Tibial nerve (tissue), 4 donors: ENCODE measurements around the gene WEE2. TPM values are rescaled to one million over a fixed set of nuclear protein-coding genes. Genes with fewer than 3 reads are reported as not detected.

Experiments used
- DNase-seq, 2 donors: peaks; one replicate each; pipeline ENCODE4 v3.0.0-alpha.2; 2019; ENCODE audit warnings: low spot score in 2 of 2
- H3K27ac ChIP-seq, 4 donors: fragments of 200-600 bp; sonication (generic) in 3 of 4; one replicate each; pipeline ENCODE4 v1.5.1; 2017 to 2019; ENCODE audit warnings: mild to moderate bottlenecking in 1 of 4
- H3K27me3 ChIP-seq, 2 donors: fragments of 200-600 bp; sonication (generic) in 1 of 2; one replicate each; pipeline versions ENCODE4 v1.5.1 to v1.6.0; 2017 to 2019
- H3K36me3 ChIP-seq, 3 donors: fragments of 200-600 bp; sonication (generic); one replicate each; pipeline ENCODE4 v1.5.1; 2018 to 2019
- H3K4me1 ChIP-seq, 4 donors: fragments of 200-600 bp; sonication (generic) in 3 of 4; one replicate each; pipeline ENCODE4 v1.5.1; 2017 to 2019
- H3K4me3 ChIP-seq, 4 donors: fragments of 200-600 bp; sonication (generic) in 3 of 4; one replicate each; pipeline ENCODE4 v1.5.1; 2017 to 2019; ENCODE audit warnings: mild to moderate bottlenecking in 1 of 4, moderate library complexity in 1 of 4
- H3K9me3 ChIP-seq, 4 donors: fragments of 200-600 bp; sonication (generic) in 3 of 4; one replicate each; pipeline ENCODE4 v1.5.1; 2017 to 2019
- CTCF ChIP-seq, 5 experiments: fragments of 200-600 bp in 3 of 5; fragments of 450-650 bp in 2 of 5; sonication (generic) in 3 of 5; IDR thresholded peaks; one replicate each; pipeline ENCODE4 v1.5.1; 2016 to 2019; ENCODE audit warnings: antibody characterized with exemption in 5 of 5, mild to moderate bottlenecking in 3 of 5, moderate library complexity in 2 of 5
- EP300 ChIP-seq, 2 donors: sonication (generic); formaldehyde crosslinking; IDR thresholded peaks; one replicate each; pipeline ENCODE4 v1.6.1; 2017; ENCODE audit warnings: antibody characterized with exemption in 2 of 2, mild to moderate bottlenecking in 1 of 2
- POLR2A ChIP-seq, 2 donors: fragments of 450-650 bp; IDR thresholded peaks; one replicate each; pipeline ENCODE4 v1.6.1; 2017; ENCODE audit warnings: antibody characterized with exemption in 2 of 2, mild to moderate bottlenecking in 2 of 2, moderate library complexity in 2 of 2
- WGBS, 2 donors: methylation state at CpG; one replicate each; pipeline ENCODE4 v1.1.5; 2018; 5-methylcytosine and 5-hydroxymethylcytosine counted together
- total RNA-seq, 4 donors: library from RNA; depleted of rRNA; stranded (reverse); fragments of >200 nt; gene quantifications; one replicate each; pipeline ENCODE4 v1.1.0, GENCODE V29; 2016

The WEE2 gene
- total RNA-seq, 4 donors from 2014 or later = not detected

- 92 to 94% methylated on average over 18 of the region's 18 CpGs for WGBS, 2 donors
- Histone ChIP-seq H3K27ac (no peak overlapping the region), H3K36me3 (peaks cover 0 to 69% (median 3%) of the 10 kb centered on the region in 3 donors), H3K9me3 (no peaks in the 10 kb centered on the region), H3K4me3 (no peak overlapping the region), H3K4me1 (no peaks in the 10 kb centered on the region), H3K27me3 (no peaks in the 10 kb centered on the region)
- TF ChIP-seq POLR2A (IDR thresholded peaks at IDR 0.05) (no peak), EP300 (IDR thresholded peaks at IDR 0.05) (no peak), CTCF (IDR thresholded peaks at IDR 0.05) (no peak)
- no peak for DNase-seq
These were observed 42.7 kb upstream of the WEE2 start for GRCh38 chr7:141665208-141666035.

DNA sequence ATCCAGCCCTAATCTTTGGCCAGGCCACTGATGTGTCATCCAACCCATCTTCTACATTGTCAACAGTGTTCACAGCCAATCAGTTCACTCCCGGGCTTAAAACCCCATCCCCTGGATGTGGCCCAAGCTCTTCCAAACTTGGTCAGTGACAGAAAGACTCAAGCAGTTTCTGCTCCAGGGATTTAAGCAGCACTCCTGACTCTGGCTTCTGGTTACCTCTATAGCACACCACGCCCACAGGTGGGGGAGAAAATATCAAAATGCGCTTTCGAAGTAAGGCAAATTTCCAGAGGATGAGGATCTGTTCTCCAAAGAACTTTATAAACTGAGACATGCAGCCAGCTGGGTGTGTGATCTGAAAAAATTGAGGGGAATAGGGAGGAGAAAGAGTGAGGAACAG is 42.1 kb upstream of the WEE2 start:
- Histone ChIP-seq H3K27me3 (no peaks in the 10 kb centered on the region), H3K4me1 (no peaks in the 10 kb centered on the region), H3K9me3 (no peaks in the 10 kb centered on the region), H3K27ac (no peak overlapping the region), H3K4me3 (no peak overlapping the region), H3K36me3 (peaks cover 0 to 67% (median 3%) of the 10 kb centered on the region in 3 donors)
- TF ChIP-seq CTCF (IDR thresholded peaks at IDR 0.05) (no peak), POLR2A (IDR thresholded peaks at IDR 0.05) (no peak)
- WGBS, 2 donors = 90 to 94% methylated on average over 4 of the region's 4 CpGs
- no peak for DNase-seq

DNA sequence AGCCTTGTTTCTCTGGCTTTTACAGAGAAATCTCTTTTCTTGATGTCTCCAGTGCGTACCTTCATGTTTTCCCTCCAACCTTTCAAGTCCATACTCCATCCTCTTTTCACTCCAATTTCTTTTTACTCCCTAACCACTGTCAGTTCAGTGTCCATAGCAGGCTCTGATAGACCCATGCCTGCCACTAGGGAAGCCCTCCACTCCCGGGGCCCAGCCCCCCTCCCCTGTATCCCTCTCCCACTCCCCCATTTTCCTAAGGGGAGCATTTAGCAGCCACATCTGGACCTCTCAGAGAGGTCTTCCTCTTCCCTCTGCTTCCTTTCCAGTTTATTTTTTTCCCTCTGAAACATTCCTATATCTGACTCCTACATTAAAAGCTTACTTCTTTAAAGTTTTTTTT is 39.3 kb upstream of the WEE2 start:
- H3K4me1 ChIP-seq = no peaks in the 10 kb centered on the region
- no peak overlapping the region for H3K4me3 ChIP-seq
- H3K36me3 ChIP-seq = peaks cover 0 to 66% (median 8%) of the 10 kb centered on the region in 3 donors
- no peaks in the 10 kb centered on the region for H3K27me3 ChIP-seq
- WGBS, 2 donors = 77 to 83% methylated on average over 2 of the region's 2 CpGs
- no peak for TF ChIP-seq POLR2A (IDR thresholded peaks at IDR 0.05)
- H3K9me3 ChIP-seq = no peaks in the 10 kb centered on the region
- H3K27ac ChIP-seq = no peak overlapping the region
- no peak for DNase-seq

DNA sequence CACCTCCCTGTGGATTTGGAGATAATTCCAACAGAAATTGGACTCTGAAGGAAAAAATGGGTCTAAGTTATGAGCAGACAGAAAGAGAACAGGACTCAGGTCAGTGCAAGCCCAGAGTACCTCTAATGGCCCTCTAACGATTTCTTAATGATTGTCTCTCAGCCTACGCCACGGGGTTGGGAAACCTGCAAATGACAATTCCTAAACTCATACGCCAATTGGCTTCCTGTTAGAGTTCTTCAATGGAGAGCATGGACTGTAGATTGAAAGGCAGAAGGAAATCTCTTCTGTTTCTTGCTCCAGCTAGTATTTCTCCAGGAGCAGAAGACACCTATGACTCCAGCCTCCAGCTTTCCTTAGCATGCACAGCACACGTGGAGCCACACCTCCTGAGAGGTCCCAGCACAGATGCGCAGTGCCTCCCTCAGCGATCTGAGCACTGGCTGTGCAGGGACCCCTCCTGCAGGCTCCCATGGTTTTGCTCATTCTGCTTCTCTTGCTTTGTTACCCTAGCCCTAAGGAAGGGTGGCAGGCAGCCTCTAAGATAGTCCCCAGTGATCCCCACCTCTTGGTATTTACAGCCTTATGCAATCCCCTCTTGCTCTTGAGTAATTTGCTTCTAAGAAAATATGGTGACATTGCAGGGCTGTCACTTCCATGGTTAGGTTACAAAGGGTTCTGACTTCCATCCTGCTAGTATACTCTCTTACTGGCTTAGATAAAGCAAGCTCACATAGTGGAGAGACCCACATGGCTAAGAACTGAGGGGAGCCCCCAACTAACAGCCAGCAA is 36.3 kb upstream of the WEE2 start:
- WGBS, 2 donors = 91 to 97% methylated on average over 7 of the region's 7 CpGs
- Histone ChIP-seq H3K4me1 (peaks cover 0 to 4% (median 0%) of the 10 kb centered on the region in 4 donors), H3K27me3 (no peaks in the 10 kb centered on the region), H3K36me3 (peaks cover 0 to 43% (median 5%) of the 10 kb centered on the region in 3 donors), H3K27ac (no peak overlapping the region), H3K9me3 (no peaks in the 10 kb centered on the region), H3K4me3 (no peak overlapping the region)
- TF ChIP-seq EP300 (IDR thresholded peaks at IDR 0.05) = no peak
- no peak for TF ChIP-seq CTCF (IDR thresholded peaks at IDR 0.05)
- no peak for TF ChIP-seq POLR2A (IDR thresholded peaks at IDR 0.05)
- DNase-seq = no peak

DNA sequence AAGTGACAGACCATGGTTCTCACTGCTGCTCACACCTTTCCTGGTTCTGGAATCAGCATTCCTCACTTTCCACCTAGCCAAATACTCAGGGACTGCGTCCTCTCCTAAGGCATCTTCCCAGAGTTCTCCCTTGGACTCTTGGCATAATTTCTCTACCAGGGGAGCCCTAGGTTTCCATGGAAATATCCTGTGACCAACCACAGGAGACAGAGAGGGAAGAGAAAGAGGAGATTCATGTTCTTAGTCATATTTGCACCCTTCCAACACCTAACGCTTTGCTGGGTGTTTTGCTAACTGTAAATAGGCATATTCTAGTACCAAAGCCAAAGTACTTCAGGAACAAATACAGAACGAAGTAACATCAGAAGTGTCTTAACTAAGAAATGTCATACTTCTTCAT is 34.8 kb upstream of the WEE2 start:
- Histone ChIP-seq H3K4me3 (no peak overlapping the region), H3K27me3 (no peaks in the 10 kb centered on the region), H3K36me3 (peaks cover 0 to 39% (median 5%) of the 10 kb centered on the region in 3 donors), H3K9me3 (no peaks in the 10 kb centered on the region), H3K4me1 (peaks cover 0 to 4% (median 0%) of the 10 kb centered on the region in 4 donors), H3K27ac (peak overlapping the region in 1 of 4 donors; percentile 19)
- DNase-seq = no peak
- WGBS, 2 donors = 93 to 94% methylated on average over 3 of the region's 3 CpGs
- TF ChIP-seq POLR2A (IDR thresholded peaks at IDR 0.05) = no peak
- TF ChIP-seq CTCF (IDR thresholded peaks at IDR 0.05) = no peak
- no peak for TF ChIP-seq EP300 (IDR thresholded peaks at IDR 0.05)
